NCI-H2081 treated with DMSO at 0.1 percent for 48 hours (cell line): ENCODE data around the gene HSD11B1L.

Experiments
- DNase-seq: peaks from one replicate; lab custom pipeline; 2025; lab: John Stamatoyannopoulos, UW

The HSD11B1L gene

DNA sequence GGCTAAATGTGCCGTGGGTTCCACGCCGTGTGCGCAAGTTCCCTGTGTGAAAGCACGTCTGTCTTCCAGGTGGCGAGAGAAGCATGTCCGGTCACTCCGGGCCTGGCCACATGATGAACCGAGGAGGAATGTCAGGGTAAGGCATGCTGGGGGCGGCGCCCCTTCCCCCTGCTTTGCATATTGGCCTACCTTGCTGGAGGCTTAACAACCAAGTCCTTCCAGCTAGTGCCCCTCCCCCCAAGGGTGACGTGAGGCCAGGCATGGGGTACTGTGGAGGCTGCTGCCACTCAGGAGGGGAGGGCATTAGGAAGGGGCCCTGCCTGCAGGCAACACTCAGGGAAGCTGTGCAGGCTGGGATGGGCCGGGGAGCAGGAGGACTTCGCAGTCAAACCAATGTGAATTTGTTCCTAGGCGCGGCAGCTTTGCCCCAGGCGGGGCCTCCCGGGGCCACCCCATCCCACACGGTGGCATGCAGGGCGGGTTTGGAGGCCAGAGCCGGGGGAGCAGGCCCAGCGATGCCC is 13.0 kb upstream of the HSD11B1L start:
- no peak for DNase-seq

DNA sequence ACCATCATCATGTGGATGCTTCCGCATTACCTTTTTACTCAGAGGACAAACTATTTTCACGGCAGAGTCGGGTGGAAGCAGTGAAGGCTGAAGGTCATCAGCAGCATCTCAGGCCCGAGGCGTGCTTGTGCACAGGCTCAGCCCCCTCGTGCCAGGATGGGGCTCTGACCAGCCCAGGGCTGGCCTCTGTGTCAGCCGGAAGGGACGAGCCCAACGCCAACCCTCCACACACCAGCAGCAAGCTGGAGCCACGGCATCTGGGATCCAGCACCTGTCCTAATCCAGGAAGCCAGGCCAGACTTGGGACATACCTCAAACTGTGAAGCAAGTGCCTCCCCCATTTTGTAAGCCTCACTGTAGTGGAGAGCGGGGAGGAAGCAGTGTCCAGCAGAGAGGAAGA is 11.6 kb upstream of the HSD11B1L start:
- DNase-seq: no peak

GRCh38 chr19:5671600-5671999 is 9.2 kb upstream of the HSD11B1L start:
- DNase-seq: no peak

DNA sequence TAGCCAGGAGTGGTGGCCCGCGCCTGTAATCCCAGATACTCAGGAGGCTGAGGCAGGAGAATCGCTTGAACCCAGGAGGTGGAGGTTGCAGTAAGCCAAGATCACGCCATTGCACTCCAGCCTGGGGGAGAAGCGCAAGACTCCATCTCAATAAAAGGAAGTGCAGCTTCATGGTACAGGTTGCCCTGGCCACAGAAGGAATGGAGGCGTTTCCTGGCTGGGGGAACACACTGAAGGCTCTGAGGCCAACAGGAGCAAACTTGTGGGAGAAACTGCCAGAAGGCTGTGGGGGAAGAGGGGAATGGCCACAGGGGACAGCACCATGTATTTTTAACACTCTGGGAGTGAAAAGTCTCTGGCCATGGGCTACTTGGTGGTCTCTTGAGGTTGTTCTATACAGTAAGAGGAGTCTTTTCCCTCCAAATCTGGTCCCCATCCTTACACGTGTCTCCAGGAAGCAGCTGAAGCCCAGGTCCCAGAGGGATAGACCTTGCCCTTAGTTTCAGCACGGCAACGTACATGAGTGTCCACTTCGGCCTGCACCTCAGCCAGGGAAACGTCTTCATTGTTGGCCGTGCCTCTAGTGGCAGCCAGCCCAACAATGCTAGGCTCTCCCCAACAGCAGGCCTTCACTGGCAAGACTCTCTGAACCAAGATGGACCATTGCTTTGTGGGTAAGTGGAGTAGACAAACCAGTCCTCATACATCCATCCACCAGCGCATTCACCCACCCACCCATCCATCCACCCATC is 7.9 kb upstream of the HSD11B1L start:
- DNase-seq: no peak

- DNase-seq: no peak
These were observed 7.1 kb upstream of the HSD11B1L start for GRCh38 chr19:5673752-5674151.

DNA sequence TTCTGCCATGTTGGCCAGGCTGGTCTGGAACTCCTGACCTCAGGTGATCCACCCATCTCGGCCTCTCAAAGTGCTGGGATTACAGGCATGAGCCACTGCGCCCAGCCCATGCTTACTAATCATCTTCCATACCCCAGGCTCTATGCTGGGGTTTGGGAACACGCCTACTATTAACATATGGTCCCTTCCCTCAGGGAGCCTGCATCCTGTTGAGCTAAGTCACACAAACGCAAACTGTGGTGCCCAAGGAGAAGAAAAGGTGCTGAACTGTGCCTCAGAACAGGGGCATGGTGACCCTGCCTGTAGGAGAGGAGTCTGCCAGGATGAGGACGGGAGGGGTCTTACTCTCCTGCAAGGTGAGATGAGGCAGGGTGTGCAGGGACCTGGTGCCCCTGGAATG is 6.1 kb upstream of the HSD11B1L start:
- no peak for DNase-seq

GRCh38 chr19:5676105-5676771 is 4.6 kb upstream of the HSD11B1L start:
- DNase-seq: no peak

DNA sequence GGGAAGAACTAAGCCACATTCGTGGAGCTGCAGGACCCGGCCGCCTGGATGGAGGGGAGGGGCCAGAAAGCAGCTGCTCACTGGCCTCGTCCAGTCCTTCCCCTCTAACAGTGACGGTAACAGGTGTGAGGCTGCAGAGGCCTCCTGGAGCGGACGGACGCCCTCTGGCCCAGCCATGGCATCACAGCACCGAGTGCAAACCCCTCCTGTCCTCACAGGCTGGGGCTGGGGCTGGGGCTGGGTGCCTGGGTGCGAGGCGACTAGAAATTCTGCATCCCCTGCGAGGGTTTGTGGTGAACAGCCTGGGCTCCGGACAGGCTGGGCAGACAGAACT is 4.1 kb upstream of the HSD11B1L start:
- no peak for DNase-seq

GRCh38 chr19:5677136-5677535 is 3.7 kb upstream of the HSD11B1L start:
- DNase-seq: no peak

GRCh38 chr19:5677580-5677979 is 3.2 kb upstream of the HSD11B1L start:
- no peak for DNase-seq

GRCh38 chr19:5678071-5678718 is 2.6 kb upstream of the HSD11B1L start:
- DNase-seq: no peak

- DNase-seq: no peak
These were observed 1.3 kb upstream of the HSD11B1L start for GRCh38 chr19:5679289-5680083.

DNA sequence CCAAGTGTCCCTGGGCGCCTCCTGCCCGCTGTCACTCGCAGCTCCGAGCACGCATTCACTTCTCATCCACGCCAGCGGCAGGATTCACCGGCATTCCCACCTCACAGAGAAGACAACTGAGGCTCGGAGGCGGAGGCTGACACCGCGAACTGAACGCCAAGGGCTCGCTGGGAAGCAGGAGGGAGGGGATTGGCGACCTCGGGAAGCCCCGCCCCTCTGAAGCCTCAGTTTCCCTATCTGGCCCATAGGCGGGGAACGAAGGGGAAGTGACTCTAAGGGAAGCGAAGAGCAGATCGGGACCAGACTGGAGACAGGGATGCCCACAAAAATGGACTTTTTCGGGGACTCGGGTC is 767 bp upstream of the HSD11B1L start:
- no peak for DNase-seq

DNA sequence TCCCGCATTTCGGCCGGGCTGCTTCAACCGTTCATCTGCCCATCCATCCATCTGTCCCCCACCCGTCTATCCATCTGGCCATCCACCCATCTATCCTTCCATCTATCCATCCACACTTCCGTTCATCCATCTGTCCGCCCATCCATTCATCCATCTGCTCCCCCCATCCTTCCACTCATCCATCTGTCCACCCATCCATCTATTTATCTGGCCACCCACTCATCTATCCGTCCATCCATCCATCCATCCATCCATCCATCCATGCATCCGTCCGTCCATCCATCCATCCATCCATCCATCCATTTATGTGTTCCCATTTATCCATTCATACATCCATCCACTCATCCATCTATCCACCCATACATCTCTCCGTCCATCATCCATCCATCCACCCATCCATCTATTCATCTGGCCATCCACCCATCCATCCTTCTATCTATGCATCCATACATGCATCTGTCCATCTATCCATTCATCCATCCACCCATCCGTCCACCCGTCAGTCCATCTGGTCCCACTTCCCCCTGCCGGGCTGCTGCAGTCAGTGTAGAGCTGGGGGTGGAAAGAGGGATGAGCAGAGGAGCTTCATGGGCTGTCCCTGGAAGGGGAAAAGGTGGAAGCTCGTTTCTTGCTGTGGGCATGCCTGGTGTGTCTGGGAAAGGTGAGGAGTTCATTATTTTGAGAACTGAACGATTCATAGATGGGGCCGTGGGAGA is 722 bp downstream of the HSD11B1L start:
- DNase-seq: no peak

DNA sequence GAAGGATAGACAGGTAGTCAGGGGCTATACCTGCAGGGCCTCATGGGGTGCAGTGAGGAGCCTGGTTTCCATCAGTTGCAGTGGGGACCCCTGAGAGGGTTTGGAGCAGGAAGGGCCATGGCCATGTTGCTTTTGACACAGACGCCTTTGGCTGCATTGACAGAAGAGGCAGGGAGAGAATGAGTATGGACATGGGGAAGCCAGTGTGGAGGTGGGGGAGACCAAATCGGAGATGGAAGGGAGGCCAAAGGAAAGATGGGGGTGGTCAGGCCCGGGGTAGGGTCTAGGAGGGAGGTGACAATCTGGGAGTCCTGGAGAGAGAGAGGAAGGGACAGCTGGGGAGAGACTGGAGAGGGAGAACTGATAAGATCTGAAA is 1.3 kb downstream of the HSD11B1L start:
- DNase-seq: no peak

GRCh38 chr19:5683177-5683886 is 2.5 kb downstream of the HSD11B1L start:
- DNase-seq: no peak

GRCh38 chr19:5684694-5685430 is 4.0 kb downstream of the HSD11B1L start:
- DNase-seq: no peak

DNA sequence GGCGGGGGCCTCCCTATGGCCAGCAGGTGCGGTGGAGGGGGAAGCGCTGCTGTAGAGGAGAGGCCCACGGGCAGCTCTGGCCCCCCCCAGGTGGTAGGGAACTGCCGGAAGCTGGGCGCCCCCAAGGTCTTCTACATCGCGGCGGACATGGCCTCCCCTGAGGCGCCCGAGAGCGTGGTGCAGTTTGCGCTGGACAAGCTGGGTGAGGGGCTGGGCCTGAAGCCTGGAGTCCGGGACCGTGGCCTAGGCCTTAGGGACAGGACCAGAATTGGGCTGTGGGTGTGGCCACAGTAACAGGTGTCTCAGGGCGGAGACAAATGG is 5.5 kb downstream of the HSD11B1L start:
- DNase-seq: no peak

DNA sequence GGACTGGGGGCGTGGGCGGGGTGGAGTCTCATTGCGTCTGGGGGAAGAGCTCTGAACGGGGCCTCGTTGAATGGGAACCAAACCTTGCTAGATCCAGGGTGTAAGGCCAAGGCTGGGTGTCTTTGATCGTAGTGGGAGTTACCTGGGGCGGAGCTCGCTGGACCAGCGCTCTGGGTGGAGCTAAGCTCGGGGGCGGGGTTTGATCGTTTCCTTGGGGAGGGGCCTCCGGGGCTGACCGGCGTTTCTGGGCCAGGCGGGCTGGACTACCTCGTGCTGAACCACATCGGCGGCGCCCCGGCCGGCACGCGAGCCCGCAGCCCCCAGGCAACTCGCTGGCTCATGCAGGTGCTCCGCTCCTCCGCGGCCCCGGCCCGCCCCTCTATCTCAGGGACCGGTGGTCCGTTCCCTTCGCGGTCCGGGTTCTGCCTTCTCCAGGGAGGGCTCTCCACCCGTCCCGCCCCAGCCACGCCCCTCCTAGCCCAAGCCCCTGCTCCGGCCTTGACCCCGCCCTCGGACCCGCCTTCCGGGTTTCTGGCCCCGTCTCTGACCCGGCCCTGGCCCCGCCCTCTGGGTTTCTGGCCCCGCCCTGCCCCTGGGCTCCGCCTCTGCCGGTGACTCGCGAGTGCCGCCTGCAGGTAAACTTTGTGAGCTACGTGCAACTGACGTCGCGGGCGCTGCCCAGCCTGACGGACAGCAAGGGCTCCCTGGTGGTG is 6.0 kb downstream of the HSD11B1L start:
- DNase-seq: peak; percentile 38
